GM12872 (cell line): ENCODE measurements around the gene ADAMTS17.

Experiments used
- CTCF ChIP-seq: IDR thresholded peaks from 3 replicates; pipeline ENCODE4 v1.5.1; 2011; ENCODE audit warnings: low read depth, mild to moderate bottlenecking, low read length, moderate library complexity; ENCODE audit not compliant: insufficient read depth

Gene ADAMTS17

GRCh38 chr15:100090411-100090810, 251.4 kb downstream of the ADAMTS17 start:
- no peak for TF ChIP-seq CTCF

GRCh38 chr15:100083572-100083971, 258.2 kb downstream of the ADAMTS17 start:
- TF ChIP-seq CTCF, result no peak

- TF ChIP-seq CTCF, result no peak
Measured at GRCh38 chr15:100082761-100083402, 258.9 kb downstream of the ADAMTS17 start.

- no peak for TF ChIP-seq CTCF
Measured at GRCh38 chr15:100081454-100081853, 260.3 kb downstream of the ADAMTS17 start.

GRCh38 chr15:100078511-100079220, 263.1 kb downstream of the ADAMTS17 start:
- no peak for TF ChIP-seq CTCF

GRCh38 chr15:100075229-100075628, 266.5 kb downstream of the ADAMTS17 start:
- TF ChIP-seq CTCF, result no peak

- TF ChIP-seq CTCF, result no peak
Measured at GRCh38 chr15:100073982-100074381, 267.8 kb downstream of the ADAMTS17 start.
